ENCODE results near the gene GSS.

DNA sequence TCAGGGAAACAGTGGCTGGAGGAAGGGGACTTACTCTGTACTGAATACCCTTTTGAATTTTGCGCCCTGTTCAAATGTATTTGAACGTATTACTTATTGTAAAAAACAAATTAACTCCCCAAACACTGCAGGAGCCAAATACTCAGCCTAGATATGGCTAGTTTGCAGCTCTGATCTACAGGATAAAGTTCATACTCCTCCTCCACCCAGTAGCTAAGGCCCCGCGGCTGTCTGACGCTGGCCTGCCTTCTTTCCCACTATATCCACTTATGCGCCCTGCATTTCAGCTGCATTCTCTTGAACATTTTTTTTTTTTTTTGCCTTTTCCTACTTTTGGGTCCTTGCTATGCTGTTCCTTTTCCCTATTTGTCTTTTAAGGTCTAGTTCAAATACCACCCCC lies 6.5 kb downstream of the GSS start:
- TF ChIP-seq EP300 (IDR thresholded peaks at IDR 0.05) (no peak), POLR2AphosphoS5 (IDR thresholded peaks at IDR 0.05) (no peak), POLR2A (IDR thresholded peaks at IDR 0.05) (no peak)
- TF ChIP-seq, protein P1, sequence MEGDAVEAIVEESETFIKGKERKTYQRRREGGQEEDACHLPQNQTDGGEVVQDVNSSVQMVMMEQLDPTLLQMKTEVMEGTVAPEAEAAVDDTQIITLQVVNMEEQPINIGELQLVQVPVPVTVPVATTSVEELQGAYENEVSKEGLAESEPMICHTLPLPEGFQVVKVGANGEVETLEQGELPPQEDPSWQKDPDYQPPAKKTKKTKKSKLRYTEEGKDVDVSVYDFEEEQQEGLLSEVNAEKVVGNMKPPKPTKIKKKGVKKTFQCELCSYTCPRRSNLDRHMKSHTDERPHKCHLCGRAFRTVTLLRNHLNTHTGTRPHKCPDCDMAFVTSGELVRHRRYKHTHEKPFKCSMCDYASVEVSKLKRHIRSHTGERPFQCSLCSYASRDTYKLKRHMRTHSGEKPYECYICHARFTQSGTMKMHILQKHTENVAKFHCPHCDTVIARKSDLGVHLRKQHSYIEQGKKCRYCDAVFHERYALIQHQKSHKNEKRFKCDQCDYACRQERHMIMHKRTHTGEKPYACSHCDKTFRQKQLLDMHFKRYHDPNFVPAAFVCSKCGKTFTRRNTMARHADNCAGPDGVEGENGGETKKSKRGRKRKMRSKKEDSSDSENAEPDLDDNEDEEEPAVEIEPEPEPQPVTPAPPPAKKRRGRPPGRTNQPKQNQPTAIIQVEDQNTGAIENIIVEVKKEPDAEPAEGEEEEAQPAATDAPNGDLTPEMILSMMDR (IDR thresholded peaks at IDR 0.05) = no peak
